ENCODE data around the gene AGBL5. TPM values are rescaled to one million over a fixed set of nuclear protein-coding genes. Genes with fewer than 3 reads are reported as not detected.

Gene AGBL5
- total and polyA plus RNA-seq, 2 of the 13 experiments (the other 11 are each of a cell fraction or from before 2014, with no cell fraction given), result 55.9 to 73.3 TPM

- TF ChIP-seq HMGXB3 (CRISPR knock-in tag; IDR thresholded peaks at IDR 0.05; ENCODE audit: borderline replicate concordance), result no peak
- TF ChIP-seq SKI (IDR thresholded peaks at IDR 0.05; ENCODE audit: partially characterized antibody), result no peak
- TF ChIP-seq ARID5B (CRISPR knock-in tag; IDR thresholded peaks at IDR 0.05), result 0 out of 2 replicates have a peak, but pooled peaks have one; percentile 13
- no peak for TF ChIP-seq SMAD9 (CRISPR knock-in tag; IDR thresholded peaks at IDR 0.05)
- no peak for TF ChIP-seq ZNF792 (CRISPR knock-in tag; IDR thresholded peaks at IDR 0.05)
- no peak for TF ChIP-seq SOX6 (IDR thresholded peaks at IDR 0.05)
- peak; percentile 41; the same call in 1 of the 2 replicates for TF ChIP-seq SOX6 (CRISPR knock-in tag; IDR thresholded peaks at IDR 0.05)
- TF ChIP-seq ZNF367 (CRISPR knock-in tag; IDR thresholded peaks at IDR 0.05; ENCODE audit: borderline replicate concordance), result no peak
Observed at GRCh38 chr2:27117995-27118524, 66.6 kb downstream of the AGBL5 start (continued).

All from HepG2 (cell line).